HG03558 (cell line): ENCODE measurements around the gene OR5K2.
A peak's percentile ranks its signal among the peaks of the same experiment; 100 is the strongest.

Experiments used
- ATAC-seq: cut with Tn5 transposase; IDR thresholded peaks from one replicate; pipeline ENCODE4 v1.9.1; 2021; ENCODE audit warnings: moderate number of reproducible peaks; ENCODE audit not compliant: unreplicated experiment; ENCODE audit errors: extremely low read depth

OR5K2 gene

DNA sequence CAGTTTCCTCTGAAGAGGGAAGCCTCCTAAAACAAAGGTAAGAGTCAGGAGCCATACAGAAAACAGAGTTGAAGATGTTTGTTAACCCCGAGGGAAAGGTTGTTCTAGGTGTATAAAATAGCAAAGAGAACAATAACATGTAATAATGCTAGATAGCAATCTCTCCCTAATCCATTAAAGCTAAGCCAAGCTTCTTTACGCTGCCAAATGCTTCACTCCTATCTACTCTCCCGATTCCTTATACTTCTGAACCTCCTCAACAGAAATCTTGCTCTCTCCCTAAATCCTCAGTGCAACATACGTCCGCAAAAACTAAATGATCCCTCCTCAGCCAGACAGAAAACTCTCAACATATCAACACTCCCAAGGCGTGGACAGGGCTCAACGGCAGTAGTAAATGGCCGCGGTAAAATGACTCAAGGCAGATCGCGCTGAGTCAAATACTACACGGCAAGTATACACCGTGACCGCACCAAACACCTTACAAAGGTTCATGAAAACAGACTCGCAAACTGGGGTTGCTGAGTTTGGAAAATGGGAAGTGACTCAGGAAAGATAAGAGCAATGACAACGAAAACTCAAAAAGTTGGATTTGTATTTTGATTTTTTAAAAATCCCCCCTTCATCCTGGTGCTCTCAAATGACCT is 24.5 kb downstream of the OR5K2 start:
- peak; percentile 19 for ATAC-seq

- peak; percentile 67 for ATAC-seq
Measured at GRCh38 chr3:98522544-98523281, 25.2 kb downstream of the OR5K2 start, which contains the start of gene CLDND1. Gene CLDND1 (minus strand): TSS chr3:98522902. CDS start chr3:98521424, 1,478 bp downstream.

DNA sequence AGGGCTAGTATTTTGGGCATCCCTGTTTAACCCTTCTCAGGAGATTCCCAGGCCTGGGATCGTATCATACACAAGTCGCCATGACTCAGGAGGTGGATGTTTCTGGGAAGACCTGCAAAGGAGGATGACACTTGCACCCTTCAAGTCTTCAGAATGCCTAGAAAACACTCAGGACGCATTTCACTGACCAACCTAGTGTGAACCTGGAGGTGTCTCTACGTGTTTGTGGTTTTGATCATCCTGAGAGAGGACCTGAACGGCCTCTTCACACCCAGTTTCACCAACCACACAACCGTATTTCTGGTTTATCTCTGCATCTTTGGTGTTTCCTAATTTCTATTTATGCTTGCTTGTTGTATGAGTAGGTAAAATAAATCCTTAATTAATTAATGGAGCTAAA is 28.0 kb downstream of the OR5K2 start:
- ATAC-seq = no peak

DNA sequence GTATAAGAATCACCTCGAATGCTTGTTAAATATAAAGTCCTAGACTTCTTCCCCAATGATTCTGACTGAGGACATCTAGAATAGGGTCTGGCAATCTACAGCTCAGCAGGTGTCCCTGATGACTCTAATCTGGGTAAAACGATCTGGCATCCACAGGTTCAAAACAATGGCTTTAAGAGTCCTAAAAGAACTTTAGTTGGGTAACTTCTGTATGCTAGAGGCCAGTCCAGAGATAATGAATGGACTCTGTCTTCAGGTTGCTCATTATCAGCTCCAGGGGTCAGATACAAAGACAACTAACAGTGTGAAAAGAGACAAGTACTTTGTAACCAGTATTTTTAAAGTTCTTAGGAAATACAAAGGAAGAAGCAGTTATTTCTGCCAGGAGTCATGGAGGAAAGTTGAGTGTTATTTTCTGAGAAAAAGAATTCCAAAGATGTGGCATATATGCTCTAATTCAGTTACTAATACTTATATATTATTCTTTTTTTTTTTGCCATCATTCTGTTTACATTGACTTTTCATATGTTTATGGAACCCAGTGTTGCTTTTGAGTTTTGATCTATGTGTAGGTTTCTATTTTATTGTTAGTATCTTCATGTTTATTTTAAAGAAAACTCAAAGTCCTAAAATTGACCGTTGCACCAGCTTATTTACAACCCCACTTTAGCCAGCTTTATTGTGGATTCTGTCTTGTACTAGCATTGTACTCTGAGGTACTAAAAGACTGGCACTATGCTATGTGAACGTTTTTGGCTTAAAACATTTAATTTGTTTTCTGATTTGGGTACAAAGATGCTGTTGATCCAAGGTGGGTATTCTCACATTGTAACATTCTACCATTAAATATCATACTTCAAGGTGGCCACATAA is 31.2 kb downstream of the OR5K2 start:
- ATAC-seq = no peak

- ATAC-seq = no peak
Measured at GRCh38 chr3:98529856-98530459, 32.5 kb downstream of the OR5K2 start.

DNA sequence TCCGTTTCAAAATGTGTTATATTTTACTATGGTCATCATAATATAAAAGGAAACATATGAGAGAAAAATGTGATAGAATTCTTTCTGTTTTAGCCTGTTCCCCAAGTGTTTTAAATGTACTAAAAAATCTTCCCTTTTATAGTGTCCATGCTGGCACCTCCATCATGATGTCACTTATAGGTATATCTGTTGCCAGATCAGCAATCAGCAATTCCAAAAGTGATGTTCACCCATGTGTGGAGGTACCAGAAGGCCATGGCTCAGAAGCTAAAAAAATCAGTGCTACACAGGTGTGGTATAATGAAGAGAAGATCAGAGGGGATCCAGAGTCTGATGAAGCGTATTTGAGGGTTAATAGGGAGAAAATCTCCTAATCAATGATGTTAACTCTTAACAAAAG is 33.2 kb downstream of the OR5K2 start:
- ATAC-seq = no peak

DNA sequence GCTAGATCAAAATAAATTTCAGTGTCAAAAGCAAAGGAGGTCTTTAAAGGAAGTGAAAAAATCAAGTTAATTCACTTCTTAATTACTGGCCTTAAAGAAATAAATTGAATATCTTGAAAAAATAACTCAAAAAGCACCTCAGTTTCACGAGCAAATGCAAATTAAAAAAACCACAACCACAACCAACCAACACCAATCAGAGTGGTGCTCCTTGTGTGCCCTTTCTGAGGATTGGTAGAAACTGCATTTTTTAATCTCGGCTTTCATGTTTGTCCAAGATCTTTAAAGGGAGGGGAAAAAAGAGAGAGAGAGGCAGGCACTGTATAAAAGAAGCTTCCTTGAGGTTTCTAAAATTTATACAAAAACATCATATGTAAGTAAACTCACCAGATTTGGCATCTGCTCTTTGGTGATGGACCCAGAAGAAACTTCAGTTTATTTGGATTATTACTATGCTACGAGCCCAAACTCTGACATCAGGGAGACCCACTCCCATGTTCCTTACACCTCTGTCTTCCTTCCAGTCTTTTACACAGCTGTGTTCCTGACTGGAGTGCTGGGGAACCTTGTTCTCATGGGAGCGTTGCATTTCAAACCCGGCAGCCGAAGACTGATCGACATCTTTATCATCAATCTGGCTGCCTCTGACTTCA is 34.3 kb downstream of the OR5K2 start, which contains the start of gene GPR15:
Gene GPR15 (plus strand): TSS at position 357 of the 653 bp plus-strand sequence. CDS start 56 bp downstream, at position 413.
- no peak for ATAC-seq

DNA sequence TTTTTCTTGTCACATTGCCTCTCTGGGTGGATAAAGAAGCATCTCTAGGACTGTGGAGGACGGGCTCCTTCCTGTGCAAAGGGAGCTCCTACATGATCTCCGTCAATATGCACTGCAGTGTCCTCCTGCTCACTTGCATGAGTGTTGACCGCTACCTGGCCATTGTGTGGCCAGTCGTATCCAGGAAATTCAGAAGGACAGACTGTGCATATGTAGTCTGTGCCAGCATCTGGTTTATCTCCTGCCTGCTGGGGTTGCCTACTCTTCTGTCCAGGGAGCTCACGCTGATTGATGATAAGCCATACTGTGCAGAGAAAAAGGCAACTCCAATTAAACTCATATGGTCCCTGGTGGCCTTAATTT is 34.8 kb downstream of the OR5K2 start:
- ATAC-seq = no peak

DNA sequence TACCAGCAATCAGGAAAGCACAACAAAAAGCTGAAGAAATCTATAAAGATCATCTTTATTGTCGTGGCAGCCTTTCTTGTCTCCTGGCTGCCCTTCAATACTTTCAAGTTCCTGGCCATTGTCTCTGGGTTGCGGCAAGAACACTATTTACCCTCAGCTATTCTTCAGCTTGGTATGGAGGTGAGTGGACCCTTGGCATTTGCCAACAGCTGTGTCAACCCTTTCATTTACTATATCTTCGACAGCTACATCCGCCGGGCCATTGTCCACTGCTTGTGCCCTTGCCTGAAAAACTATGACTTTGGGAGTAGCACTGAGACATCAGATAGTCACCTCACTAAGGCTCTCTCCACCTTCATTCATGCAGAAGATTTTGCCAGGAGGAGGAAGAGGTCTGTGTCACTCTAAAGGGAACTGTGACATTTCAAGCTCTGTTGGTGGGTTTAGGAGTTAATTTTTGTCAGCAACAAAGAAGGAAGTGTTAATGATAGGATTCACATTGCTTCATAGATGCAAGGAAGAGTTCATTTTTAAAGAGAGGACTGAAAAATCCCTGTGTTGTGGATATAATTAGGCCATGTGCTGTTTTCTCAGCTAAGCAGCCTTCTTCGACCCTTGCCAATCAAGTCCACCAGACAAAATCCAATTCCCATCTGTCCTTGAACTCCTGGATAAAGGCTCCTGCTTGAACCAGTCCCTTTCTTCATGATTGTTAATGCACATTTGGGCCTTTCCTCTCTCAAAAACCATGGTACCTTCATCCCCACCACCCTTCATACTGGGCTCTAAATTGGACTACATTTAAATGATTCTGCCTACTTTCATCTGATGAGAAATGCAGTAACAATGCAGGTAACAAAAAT is 35.5 kb downstream of the OR5K2 start:
- no peak for ATAC-seq

DNA sequence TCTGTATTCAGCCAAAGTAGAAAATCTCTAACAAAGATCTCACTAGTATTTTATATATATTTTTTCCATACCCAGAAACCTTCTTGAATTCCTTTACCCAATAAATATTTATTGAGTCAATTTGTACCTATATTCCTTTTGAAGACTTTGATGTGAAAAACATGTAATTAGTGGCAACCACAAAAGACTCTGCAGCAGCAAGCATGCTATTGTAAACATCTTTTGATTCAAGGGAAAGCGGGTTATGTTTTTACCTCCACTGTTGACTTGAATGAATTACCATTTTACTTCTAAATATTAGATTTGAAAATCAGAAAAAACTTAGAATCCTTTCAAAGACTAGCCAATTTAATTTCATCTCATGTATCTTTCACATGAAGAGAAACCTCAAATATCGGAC is 36.7 kb downstream of the OR5K2 start:
- ATAC-seq = no peak

DNA sequence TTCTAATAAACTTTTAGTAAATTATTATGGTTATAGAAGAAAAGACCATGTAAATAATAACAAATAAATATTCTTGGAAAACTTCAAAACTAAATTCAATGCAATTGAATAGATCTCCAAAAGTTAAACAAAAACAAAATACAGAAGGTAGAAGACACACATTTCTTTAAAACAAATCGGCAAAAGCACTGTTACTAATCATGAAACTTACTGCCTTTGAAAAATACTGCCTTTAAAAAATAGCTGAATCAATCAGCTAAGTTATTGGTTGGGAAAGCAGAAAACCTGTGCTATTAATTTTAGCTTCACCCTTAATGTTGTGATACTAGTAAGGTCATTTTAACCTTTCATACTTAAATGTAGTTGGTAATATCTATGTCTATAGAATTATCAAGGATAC is 37.3 kb downstream of the OR5K2 start:
- ATAC-seq = no peak

DNA sequence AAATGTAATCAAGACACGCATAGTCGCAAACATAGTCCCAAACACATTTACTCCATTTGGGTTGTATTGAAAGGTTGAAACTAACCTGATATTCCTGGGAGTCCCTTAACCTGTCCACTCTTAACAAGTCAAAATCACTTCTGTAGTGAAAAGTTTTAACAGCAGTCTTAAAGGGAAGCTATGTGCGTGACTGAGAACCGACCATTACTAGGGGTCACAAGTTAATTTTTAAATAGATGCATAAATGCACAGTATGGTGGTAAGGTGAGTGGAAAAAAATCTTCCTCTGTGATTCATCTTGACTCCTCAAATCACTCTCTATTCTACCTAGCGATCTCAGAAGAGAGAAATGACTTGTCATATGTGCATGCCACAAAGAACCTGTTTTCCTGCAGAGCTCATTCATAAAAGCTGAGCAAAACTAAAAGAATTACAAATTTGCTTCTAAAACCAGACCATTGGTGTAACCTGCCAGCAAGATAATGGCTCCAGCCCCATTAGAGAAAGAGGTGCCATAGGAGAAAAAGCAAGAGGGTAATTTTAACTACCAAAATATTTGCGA is 39.1 kb downstream of the OR5K2 start:
- ATAC-seq = peak; percentile 61

- peak; percentile 26 for ATAC-seq
Measured at GRCh38 chr3:98540346-98540745, 42.9 kb downstream of the OR5K2 start.

DNA sequence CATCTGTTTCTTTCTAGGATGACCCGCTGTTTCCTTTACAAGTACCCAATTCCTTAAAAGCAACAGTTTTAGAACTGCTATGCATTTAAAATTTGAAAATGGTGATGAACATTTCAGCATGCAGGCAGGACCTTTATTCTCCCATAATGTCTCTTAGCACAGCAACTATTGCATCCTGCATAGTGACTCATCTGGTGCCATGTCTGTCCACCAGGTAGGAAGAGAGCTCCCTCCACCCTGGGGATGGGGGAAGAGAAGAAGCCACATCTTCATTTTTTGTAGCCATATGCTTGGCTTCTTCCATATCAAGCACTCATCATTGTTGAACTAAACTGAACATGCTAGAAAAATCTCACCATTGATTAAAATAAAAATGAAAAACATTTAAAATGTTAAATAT is 44.2 kb downstream of the OR5K2 start:
- ATAC-seq = no peak

DNA sequence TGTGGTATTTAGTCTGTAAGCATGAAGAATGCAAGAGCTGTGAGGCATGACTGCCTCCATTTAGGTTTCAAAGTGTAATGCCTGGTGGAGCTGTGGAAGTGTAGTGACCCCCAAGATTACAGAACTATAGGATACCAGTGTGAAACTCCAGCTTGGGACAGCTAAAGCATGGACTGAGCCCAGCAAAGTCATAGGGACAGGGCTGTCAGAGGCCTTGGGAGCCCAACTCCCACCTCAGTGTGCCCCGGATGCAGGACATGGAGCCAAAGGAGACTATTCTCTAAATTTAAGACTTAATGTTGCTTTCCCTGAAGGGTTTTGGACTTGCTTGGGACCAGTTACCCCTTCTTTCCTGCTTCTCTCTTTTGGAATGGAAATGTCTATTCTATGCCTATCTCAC is 45.1 kb downstream of the OR5K2 start:
- no peak for ATAC-seq

- no peak for ATAC-seq
Measured at GRCh38 chr3:98545940-98546339, 48.5 kb downstream of the OR5K2 start.
